ENCODE results near the gene HIGD1A.

HIGD1A gene

DNA sequence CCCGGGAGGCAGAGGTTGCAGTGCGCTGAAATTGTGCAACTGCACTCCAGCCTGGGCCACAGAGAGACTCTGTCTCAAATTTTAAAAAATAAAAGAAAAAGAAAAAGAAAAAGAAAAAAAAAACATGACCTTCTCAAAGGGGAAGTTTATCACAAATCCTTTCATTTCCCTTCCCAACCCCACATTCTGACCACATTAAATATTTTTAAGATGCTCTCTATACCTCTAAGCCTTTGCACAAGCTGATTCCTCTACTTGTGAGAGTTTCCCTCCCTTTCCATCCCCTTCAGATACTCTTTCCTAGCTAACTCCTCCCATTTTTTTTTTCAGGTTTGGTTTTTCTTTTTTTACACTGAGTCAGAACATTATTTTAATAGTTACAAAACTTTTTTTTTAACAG, 4.0 kb downstream of the HIGD1A start:
- TF ChIP-seq ZFP3 (CRISPR knock-in tag; IDR thresholded peaks at IDR 0.05) (no peak), ISL1 (CRISPR knock-in tag; IDR thresholded peaks at IDR 0.05) (no peak), CSRNP3 (CRISPR knock-in tag; IDR thresholded peaks at IDR 0.05) (no peak), SNAI2 (CRISPR knock-in tag; IDR thresholded peaks at IDR 0.05) (no peak), ZC3H10 (CRISPR knock-in tag; IDR thresholded peaks at IDR 0.05) (no peak), ZNF8 (CRISPR knock-in tag; IDR thresholded peaks at IDR 0.05) (no peak), ESRRG (CRISPR knock-in tag; IDR thresholded peaks at IDR 0.05) (no peak), GLIS3 (CRISPR knock-in tag; IDR thresholded peaks at IDR 0.05) (no peak), CREB5 (CRISPR knock-in tag; IDR thresholded peaks at IDR 0.05; ENCODE audit: low read depth) (no peak), RARB (CRISPR knock-in tag; IDR thresholded peaks at IDR 0.05) (no peak), TOX (CRISPR knock-in tag; IDR thresholded peaks at IDR 0.05; ENCODE audit: borderline replicate concordance) (no peak), BACH2 (CRISPR knock-in tag; IDR thresholded peaks at IDR 0.05; ENCODE audit: borderline replicate concordance) (no peak), PPARA (CRISPR knock-in tag; IDR thresholded peaks at IDR 0.05; ENCODE audit: borderline replicate concordance) (no peak)
- ATAC-seq, result no peak

- TF ChIP-seq CREB5 (CRISPR knock-in tag; IDR thresholded peaks at IDR 0.05; ENCODE audit: low read depth) (no peak), TOX (CRISPR knock-in tag; IDR thresholded peaks at IDR 0.05; ENCODE audit: borderline replicate concordance) (no peak), ZNF565 (CRISPR knock-in tag; conservative IDR thresholded peaks at IDR 0.05; ENCODE audit: low read depth) (no peak), CSRNP3 (CRISPR knock-in tag; IDR thresholded peaks at IDR 0.05) (no peak), SNAI2 (CRISPR knock-in tag; IDR thresholded peaks at IDR 0.05) (no peak), CSDC2 (CRISPR knock-in tag; IDR thresholded peaks at IDR 0.05) (no peak), ARNTL (CRISPR knock-in tag; IDR thresholded peaks at IDR 0.05; ENCODE audit: borderline replicate concordance, low read depth) (no peak), RARB (CRISPR knock-in tag; IDR thresholded peaks at IDR 0.05) (no peak), ISL1 (CRISPR knock-in tag; IDR thresholded peaks at IDR 0.05) (no peak), BACH2 (CRISPR knock-in tag; IDR thresholded peaks at IDR 0.05; ENCODE audit: borderline replicate concordance) (no peak), ZNF8 (CRISPR knock-in tag; IDR thresholded peaks at IDR 0.05) (no peak), ZC3H10 (CRISPR knock-in tag; IDR thresholded peaks at IDR 0.05) (no peak), OSR1 (CRISPR knock-in tag; IDR thresholded peaks at IDR 0.05) (no peak), ESRRG (CRISPR knock-in tag; IDR thresholded peaks at IDR 0.05) (no peak), ZFP30 (CRISPR knock-in tag; IDR thresholded peaks at IDR 0.05) (no peak), ZFP3 (CRISPR knock-in tag; IDR thresholded peaks at IDR 0.05) (no peak), ZNF70 (CRISPR knock-in tag; IDR thresholded peaks at IDR 0.05) (no peak), TCF4 (CRISPR knock-in tag; IDR thresholded peaks at IDR 0.05; ENCODE audit: borderline replicate concordance) (no peak), POU6F1 (CRISPR knock-in tag; IDR thresholded peaks at IDR 0.05; ENCODE audit: borderline replicate concordance, low read depth) (no peak)
- TF ChIP-seq, protein P1, sequence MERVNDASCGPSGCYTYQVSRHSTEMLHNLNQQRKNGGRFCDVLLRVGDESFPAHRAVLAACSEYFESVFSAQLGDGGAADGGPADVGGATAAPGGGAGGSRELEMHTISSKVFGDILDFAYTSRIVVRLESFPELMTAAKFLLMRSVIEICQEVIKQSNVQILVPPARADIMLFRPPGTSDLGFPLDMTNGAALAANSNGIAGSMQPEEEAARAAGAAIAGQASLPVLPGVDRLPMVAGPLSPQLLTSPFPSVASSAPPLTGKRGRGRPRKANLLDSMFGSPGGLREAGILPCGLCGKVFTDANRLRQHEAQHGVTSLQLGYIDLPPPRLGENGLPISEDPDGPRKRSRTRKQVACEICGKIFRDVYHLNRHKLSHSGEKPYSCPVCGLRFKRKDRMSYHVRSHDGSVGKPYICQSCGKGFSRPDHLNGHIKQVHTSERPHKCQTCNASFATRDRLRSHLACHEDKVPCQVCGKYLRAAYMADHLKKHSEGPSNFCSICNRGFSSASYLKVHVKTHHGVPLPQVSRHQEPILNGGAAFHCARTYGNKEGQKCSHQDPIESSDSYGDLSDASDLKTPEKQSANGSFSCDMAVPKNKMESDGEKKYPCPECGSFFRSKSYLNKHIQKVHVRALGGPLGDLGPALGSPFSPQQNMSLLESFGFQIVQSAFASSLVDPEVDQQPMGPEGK (CRISPR knock-in tag; IDR thresholded peaks at IDR 0.05; ENCODE audit: borderline replicate concordance), result no peak
- ATAC-seq, result no peak
Observed at GRCh38 chr3:42799376-42799775, 4.9 kb downstream of the HIGD1A start.
